GM23338 (cell line): ENCODE results near the gene SLC12A3. TPM values are rescaled to one million over a fixed set of nuclear protein-coding genes. Genes with fewer than 3 reads are reported as not detected.
A peak's percentile ranks its signal among the peaks of the same experiment; 100 is the strongest.

Source experiments
- ATAC-seq: fragments of 200-7000 bp; cut with Tn5 transposase; 3 replicates; pipeline ENCODE4 v1.9.1; 2020
- DNase-seq: peaks from one replicate; pipeline ENCODE4 v3.0.0-alpha.2; 2015; ENCODE audit warnings: low spot score
- H2AFZ ChIP-seq: fragments of 200-600 bp; sonication (generic); 2 replicates; pipeline ENCODE4 v1.8.0; 2016; ENCODE audit warnings: antibody characterized with exemption, mild to moderate bottlenecking, moderate library complexity
- H3F3A ChIP-seq: fragments of 200-600 bp; sonication (generic); replicated peaks from 2 replicates; pipeline ENCODE4 v1.8.0; 2017; ENCODE audit warnings: antibody characterized with exemption, mixed run types, low read depth
- H3K27ac ChIP-seq: fragments of 200-600 bp; sonication (generic); 2 replicates; pipeline ENCODE4 v1.6.1; 2016; ENCODE audit warnings: low read depth
- H3K27me3 ChIP-seq: fragments of 200-600 bp; sonication (generic); 2 replicates; pipeline ENCODE4 v1.8.0; 2016; ENCODE audit warnings: mild to moderate bottlenecking, mixed run types, moderate library complexity; ENCODE audit not compliant: insufficient read depth
- H3K36me3 ChIP-seq: fragments of 200-600 bp; sonication (generic); 2 replicates; pipeline ENCODE4 v1.8.0; 2016; ENCODE audit warnings: mild to moderate bottlenecking; ENCODE audit not compliant: insufficient read depth
- H3K4me1 ChIP-seq: fragments of 200-600 bp; sonication (generic); 2 replicates; pipeline ENCODE4 v1.8.0; 2016; ENCODE audit warnings: mild to moderate bottlenecking, moderate library complexity; ENCODE audit not compliant: insufficient read depth
- H3K4me2 ChIP-seq: fragments of 200-600 bp; sonication (generic); 2 replicates; pipeline ENCODE4 v1.7.1; 2017; ENCODE audit warnings: mixed run types
- H3K4me3 ChIP-seq: fragments of 200-600 bp; sonication (generic); 2 replicates; pipeline ENCODE4 v1.6.1; 2016; ENCODE audit warnings: mixed run types
- H3K79me2 ChIP-seq: fragments of 200-600 bp; sonication (generic); replicated peaks from 2 replicates; pipeline ENCODE4 v1.8.0; 2017; ENCODE audit warnings: mild to moderate bottlenecking; ENCODE audit not compliant: insufficient read depth
- H3K9me2 ChIP-seq: fragments of 200-600 bp; sonication (generic); 2 replicates; pipeline ENCODE4 v1.8.0; 2017; ENCODE audit not compliant: insufficient read depth
- H4K20me1 ChIP-seq: fragments of 200-600 bp; sonication (generic); replicated peaks from 2 replicates; pipeline ENCODE4 v1.8.0; 2017; ENCODE audit warnings: mild to moderate bottlenecking; ENCODE audit not compliant: insufficient read depth
- H3K27ac Mint-ChIP-seq: 2 replicates; pipeline ENCODE4 v1.8.0; 2020; ENCODE audit warnings: inconsistent platforms, mild to moderate bottlenecking, moderate library complexity, mixed read lengths
- H3K27me3 Mint-ChIP-seq: 3 replicates; pipeline ENCODE4 v1.8.0; 2022; ENCODE audit warnings: low read depth, mild to moderate bottlenecking, moderate library complexity, mixed read lengths, inconsistent platforms; ENCODE audit not compliant: insufficient read depth, poor library complexity
- H3K36me3 Mint-ChIP-seq: 3 replicates; pipeline ENCODE4 v1.8.0; 2021; ENCODE audit warnings: low read depth, mild to moderate bottlenecking, inconsistent platforms, moderate library complexity, mixed read lengths
- H3K4me1 Mint-ChIP-seq: 3 replicates; pipeline ENCODE4 v1.8.0; 2020; ENCODE audit warnings: mild to moderate bottlenecking, inconsistent platforms, mixed read lengths
- H3K4me3 Mint-ChIP-seq: 3 replicates; pipeline ENCODE4 v1.8.0; 2021; ENCODE audit warnings: moderate library complexity, mild to moderate bottlenecking, inconsistent platforms, mixed read lengths
- H3K9me3 Mint-ChIP-seq: 3 replicates; pipeline ENCODE4 v1.8.0; 2020; ENCODE audit warnings: moderate library complexity, mild to moderate bottlenecking, inconsistent platforms, mixed read lengths
- CREB1 ChIP-seq: fragments of 250-450 bp; sonication (Bioruptor Pico); IDR thresholded peaks from 2 replicates; pipeline ENCODE4 v1.5.0; 2020; ENCODE audit warnings: low read depth, mild to moderate bottlenecking, moderate library complexity
- CTCF ChIP-seq, 2 experiments: fragments of 200-600 bp in 1 of 2; sonication (generic) in 1 of 2; conservative IDR thresholded peaks; 2 replicates each; pipeline versions ENCODE4 v1.5.1 to v1.6.1; 2016 to 2017; ENCODE audit warnings: antibody characterized with exemption in 2 of 2, low read depth in 2 of 2, mild to moderate bottlenecking in 2 of 2, moderate library complexity in 1 of 2
- ETS1 ChIP-seq: IDR thresholded peaks from 2 replicates; pipeline ENCODE4 v1.6.1; 2016; ENCODE audit warnings: antibody characterized with exemption
- EZH2 ChIP-seq: fragments of 200-600 bp; sonication (generic); IDR thresholded peaks from one replicate; pipeline ENCODE4 v1.8.0; 2017; ENCODE audit warnings: antibody characterized with exemption, mild to moderate bottlenecking, low read depth; ENCODE audit not compliant: unreplicated experiment
- EZH2phosphoT487 ChIP-seq: fragments of 200-600 bp; sonication (generic); IDR thresholded peaks from one replicate; pipeline ENCODE4 v1.8.1; 2018; ENCODE audit warnings: antibody characterized with exemption; ENCODE audit not compliant: unreplicated experiment
- JUNB ChIP-seq: IDR thresholded peaks from one replicate; pipeline ENCODE4 v1.6.1; 2016; ENCODE audit warnings: antibody characterized with exemption; ENCODE audit not compliant: unreplicated experiment
- NANOG ChIP-seq: IDR thresholded peaks from 2 replicates; pipeline ENCODE4 v1.6.1; 2016; ENCODE audit warnings: antibody characterized with exemption, borderline replicate concordance
- POLR2AphosphoS5 ChIP-seq: IDR thresholded peaks from 2 replicates; pipeline ENCODE4 v1.6.1; 2016; ENCODE audit warnings: antibody characterized with exemption, low read depth
- REST ChIP-seq: IDR thresholded peaks from one replicate; pipeline ENCODE4 v1.6.1; 2018; ENCODE audit warnings: antibody characterized with exemption; ENCODE audit not compliant: unreplicated experiment
- STAT1 ChIP-seq: IDR thresholded peaks from one replicate; pipeline ENCODE4 v1.6.1; 2016; ENCODE audit warnings: antibody characterized with exemption; ENCODE audit not compliant: unreplicated experiment
- ZNF114 ChIP-seq: fragments of 250-450 bp; sonication (Bioruptor Pico); IDR thresholded peaks from 2 replicates; pipeline ENCODE4 v1.5.0; 2020; ENCODE audit warnings: mild to moderate bottlenecking, moderate library complexity
- ZNF331 ChIP-seq: fragments of 250-450 bp; sonication (Bioruptor Pico); IDR thresholded peaks from 2 replicates; pipeline ENCODE4 v1.5.0; 2020; ENCODE audit warnings: low read depth, mild to moderate bottlenecking, moderate library complexity
- ZNF462 ChIP-seq: fragments of 250-450 bp; sonication (Bioruptor Pico); IDR thresholded peaks from 2 replicates; pipeline ENCODE4 v1.5.0; 2020; ENCODE audit warnings: mild to moderate bottlenecking, moderate library complexity
- polyA plus RNA-seq: library from polyadenylated mRNA; unstranded; fragments of >200 nt; fragmentation: Nextera tagmentation; extraction: Ambion mirVana; gene quantifications from 2 replicates; pipeline ENCODE4 v1.2.1, GENCODE V29; 2016
- total RNA-seq: library from RNA; depleted of rRNA; stranded (reverse); fragments of >200 nt; shearing (Covaris generic); gene quantifications from 2 replicates; pipeline ENCODE4 v1.2.3, GENCODE V29; 2014

SLC12A3 gene
- total and polyA plus RNA-seq, 2 experiments from 2014 or later, result not detected

GRCh38 chr16:56876048-56876447 lies 11.0 kb downstream of the SLC12A3 start:
- Histone ChIP-seq H3K4me1 (no peaks in the 10 kb centered on the region), H3F3A (no peaks in the 10 kb centered on the region), H3K79me2 (no peaks in the 10 kb centered on the region), H3K27me3 (no peaks in the 10 kb centered on the region), H3K36me3 (no peaks in the 10 kb centered on the region), H4K20me1 (no peaks in the 10 kb centered on the region), H2AFZ (no peak overlapping the region), H3K27ac (no peak overlapping the region), H3K9me2 (no peaks in the 10 kb centered on the region), H3K4me2 (no peak overlapping the region), H3K4me3 (no peak overlapping the region)
- TF ChIP-seq ZNF114 (CRISPR knock-in tag), result no peak
- TF ChIP-seq REST, result no peak
- TF ChIP-seq CREB1, result no peak
- no peak for TF ChIP-seq EZH2
- no peak for TF ChIP-seq ETS1
- no peak for TF ChIP-seq CTCF (conservative IDR thresholded peaks at IDR 0.05; ENCODE audit: low read depth in 2 of 2)
- TF ChIP-seq ZNF331 (CRISPR knock-in tag), result no peak
- TF ChIP-seq EZH2phosphoT487, result no peak
- TF ChIP-seq ZNF462 (CRISPR knock-in tag), result no peak
- TF ChIP-seq POLR2AphosphoS5, result no peak
- no peak for TF ChIP-seq NANOG
- TF ChIP-seq JUNB, result no peak
- TF ChIP-seq STAT1, result no peak
- H3K27me3 Mint-ChIP-seq, result no peaks in the 10 kb centered on the region
- no peaks in the 10 kb centered on the region for H3K36me3 Mint-ChIP-seq
- H3K4me3 Mint-ChIP-seq, result no peak overlapping the region
- no peaks in the 10 kb centered on the region for H3K9me3 Mint-ChIP-seq
- DNase-seq (no peak), ATAC-seq (no peak)
- no peaks in the 10 kb centered on the region; the same call in 2 of the 3 replicates for H3K4me1 Mint-ChIP-seq
- H3K27ac Mint-ChIP-seq, result 0 out of 2 replicates have a peak overlapping the region, but pooled peaks have one; percentile 42
